Naive thymus-derived CD8-positive, alpha-beta T cell (primary cell): Measurements from ENCODE around the gene ITPR3. TPM values are rescaled to one million over a fixed set of nuclear protein-coding genes. Genes with fewer than 3 reads are reported as not detected.

Experiments
- ATAC-seq, 2 donors: fragments of 150-1000 bp; cut with Tn5 transposase in 1 of 2; sonication (Bioruptor Pico), chemical (Tn5 transposase) in 1 of 2; 1 replicate in 1 of 2; 2 replicates in 1 of 2; pipeline ENCODE4 v1.10.0; 2021; ENCODE audit warnings: mild to moderate bottlenecking in 2 of 2, moderate library complexity in 2 of 2
- POLR2A ChIA-PET: fragments of 350-600 bp; sonication (Branson Sonifier 250); formaldehyde crosslinking; loops from one replicate; lab custom pipeline; 2021; ENCODE audit warnings: antibody characterized with exemption; lab: Charles Lee
- DNase-seq, 10 donors: peaks; one replicate each; pipeline versions ENCODE4 v3.0.0 to v3.0.0-alpha.2; 2020 to 2022
- H3K27ac Mint-ChIP-seq, 10 donors: one replicate each; pipeline ENCODE4 v1.8.0; 2020 to 2022; ENCODE audit warnings: mild to moderate bottlenecking in 10 of 10, mixed read lengths in 10 of 10, moderate library complexity in 4 of 10, inconsistent platforms in 1 of 10
- H3K27me3 Mint-ChIP-seq, 5 donors: one replicate each; pipeline ENCODE4 v1.8.0; 2021 to 2022; ENCODE audit warnings: mixed read lengths in 5 of 5
- H3K36me3 Mint-ChIP-seq, 3 donors: one replicate each; pipeline ENCODE4 v1.8.0; 2020 to 2022; ENCODE audit warnings: mixed read lengths in 3 of 3, mild to moderate bottlenecking in 2 of 3, inconsistent platforms in 1 of 3
- H3K4me1 Mint-ChIP-seq, 4 donors: one replicate each; pipeline ENCODE4 v1.8.0; 2021 to 2022; ENCODE audit warnings: mixed read lengths in 4 of 4
- H3K4me3 Mint-ChIP-seq, 10 donors: one replicate each; pipeline ENCODE4 v1.8.0; 2020 to 2022; ENCODE audit warnings: mild to moderate bottlenecking in 10 of 10, mixed read lengths in 10 of 10, moderate library complexity in 6 of 10, inconsistent platforms in 1 of 10
- H3K9me3 Mint-ChIP-seq, 9 donors: one replicate each; pipeline ENCODE4 v1.8.0; 2020 to 2022; ENCODE audit warnings: mixed read lengths in 9 of 9, mild to moderate bottlenecking in 3 of 9, inconsistent platforms in 1 of 9, moderate library complexity in 1 of 9
- polyA plus RNA-seq, 3 donors: library from polyadenylated mRNA; unstranded; fragments of 300-500 nt; fragmentation: Illumina TruSeq; gene quantifications; one replicate each; pipeline ENCODE4 v1.2.3, GENCODE V29; 2021
- total RNA-seq, 8 experiments: library from RNA in 2 of 8; stranded (reverse) in 2 of 8; gene quantifications; one replicate each; pipeline ENCODE4 v1.2.3 and lab custom pipeline; 2021 to 2026

The ITPR3 gene
- total and polyA plus RNA-seq, 5 experiments from 2014 or later, result 0.98 to 46.2 (median 4.9) TPM

DNA sequence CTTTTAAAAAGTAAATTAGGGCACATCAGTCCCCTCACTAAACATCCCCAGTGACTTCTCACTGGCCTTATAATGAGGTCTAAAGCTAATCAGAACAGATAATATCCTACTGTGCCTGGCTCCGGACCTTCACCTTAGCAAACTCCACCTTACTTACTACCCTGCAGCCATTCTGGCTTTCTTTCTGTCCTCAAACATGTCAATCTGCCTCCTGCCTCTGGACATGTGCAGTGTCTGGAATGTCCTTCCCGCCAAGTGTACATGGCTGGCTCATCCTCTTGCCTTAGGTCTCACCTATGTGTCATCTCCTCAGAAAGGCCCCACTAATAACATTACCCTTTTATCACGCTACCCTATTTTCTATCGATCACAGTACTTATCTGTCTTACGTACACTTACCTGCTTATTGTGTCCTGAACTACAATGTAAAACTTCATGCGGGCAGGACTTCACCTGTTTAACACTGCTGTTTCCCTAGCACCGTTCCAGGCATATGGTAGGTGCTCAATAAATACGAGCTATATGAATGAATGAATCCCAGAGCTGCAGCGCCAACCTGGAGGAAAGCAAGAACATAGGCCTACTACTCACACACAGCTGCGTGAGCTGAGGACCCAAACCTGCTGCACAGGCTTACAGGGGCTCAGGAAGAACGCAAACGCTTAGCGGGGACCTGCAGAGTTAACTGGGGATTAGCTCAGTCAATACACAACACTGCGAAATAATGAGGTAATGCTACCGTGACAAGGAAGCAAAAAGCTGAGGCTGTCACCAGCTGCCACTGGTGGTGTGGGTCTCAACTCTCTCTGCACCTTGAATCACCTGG lies 89.4 kb downstream of the ITPR3 start:
- Mint-ChIP-seq H3K27ac (peak overlapping the region; percentile 24 to 99 (median 98)), H3K9me3 (no peaks in the 10 kb centered on the region), H3K27me3 (no peaks in the 10 kb centered on the region), H3K4me1 (peaks cover 23 to 50% (median 42%) of the 10 kb centered on the region in 4 donors), H3K4me3 (peak overlapping the region; percentile 96 to 99 (median 98)), H3K36me3 (peaks cover 0 to 35% (median 0%) of the 10 kb centered on the region in 3 donors)
- DNase-seq, result no peak
- POLR2A ChIA-PET, result interaction anchor here (0.8 to 2.1 kb wide), 11 partner anchors 9 to 738 kb away, joined by 3 to 22 read pairs (median 6); partner anchors contain the start of genes BAK1, ITPR3 and LEMD2
- peak; percentile 3 to 5 for ATAC-seq

DNA sequence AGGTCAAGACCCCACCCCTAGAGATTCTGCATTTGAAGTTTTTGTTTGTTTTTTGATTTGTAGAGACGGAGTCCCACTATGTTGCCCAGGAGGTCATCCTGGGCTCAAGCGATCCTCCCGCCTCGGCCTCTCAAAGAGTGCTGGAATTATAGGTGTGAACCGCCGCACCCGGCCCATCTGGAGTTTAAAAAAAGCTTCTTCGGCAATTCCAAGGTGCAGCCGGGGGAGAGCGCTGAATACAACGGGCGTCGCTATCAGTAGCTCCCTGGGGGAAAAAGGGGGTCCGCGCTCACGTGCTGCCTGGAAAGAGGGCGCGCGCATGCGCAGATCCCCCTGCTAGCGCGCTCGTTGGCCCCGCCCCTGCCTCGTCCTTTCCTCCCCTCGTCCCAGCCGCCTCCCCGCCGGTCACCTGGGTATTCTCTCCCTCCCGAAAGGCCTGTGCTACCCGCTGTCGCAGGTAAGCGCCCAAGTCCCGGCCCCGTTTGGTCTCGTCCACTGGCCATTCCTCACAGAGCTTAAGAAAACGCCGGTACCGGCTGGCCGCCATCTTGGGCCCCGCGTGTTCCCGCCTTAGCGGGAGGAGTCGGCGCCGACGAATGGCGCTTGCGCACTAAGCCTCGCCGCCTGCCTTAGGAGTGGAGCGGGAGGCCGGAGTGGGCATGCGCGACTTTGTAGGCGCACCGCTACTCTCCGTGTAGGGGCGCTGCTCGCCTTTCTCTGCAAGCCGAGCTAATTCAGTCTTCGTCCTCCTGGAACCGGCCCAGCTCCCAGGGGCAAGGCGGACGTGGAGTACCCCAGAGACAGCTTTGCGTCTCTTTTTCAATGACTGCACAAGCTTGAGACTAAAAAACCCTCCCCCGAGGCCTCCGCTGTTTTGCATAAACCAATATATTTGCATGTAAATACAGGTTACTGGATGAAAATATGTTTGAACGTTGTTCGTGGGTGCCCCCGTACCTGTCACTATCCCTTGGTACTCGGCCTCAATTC lies 90.3 kb downstream of the ITPR3 start, which contains the start of gene UQCC2:
TSS of gene UQCC2 (minus strand) at position 561 of the 990 bp plus-strand sequence. CDS start at position 547, 14 bp downstream.
- POLR2A ChIA-PET, result interaction anchor here (0.7 to 2.1 kb wide), 13 partner anchors 9 to 739 kb away, joined by 3 to 22 read pairs (median 6); partner anchors contain the start of genes BAK1, ITPR3 and LEMD2
- H3K4me3 Mint-ChIP-seq, result peak within 1 kb of the TSS; percentile 96 to 99 (median 98)
- H3K36me3 Mint-ChIP-seq, result peaks cover 0 to 29% (median 0%) of the 10 kb centered on the region in 3 donors
- peak within 1 kb of the TSS; percentile 86 to 99 (median 99) for H3K27ac Mint-ChIP-seq
- ATAC-seq, result peak; percentile 92 to 93
- H3K27me3 Mint-ChIP-seq, result no peaks in the 10 kb centered on the region
- H3K4me1 Mint-ChIP-seq, result peaks cover 20 to 44% (median 39%) of the 10 kb centered on the region in 4 donors
- peak; percentile 94 to 99 (median 98) for DNase-seq
- no peaks in the 10 kb centered on the region for H3K9me3 Mint-ChIP-seq

DNA sequence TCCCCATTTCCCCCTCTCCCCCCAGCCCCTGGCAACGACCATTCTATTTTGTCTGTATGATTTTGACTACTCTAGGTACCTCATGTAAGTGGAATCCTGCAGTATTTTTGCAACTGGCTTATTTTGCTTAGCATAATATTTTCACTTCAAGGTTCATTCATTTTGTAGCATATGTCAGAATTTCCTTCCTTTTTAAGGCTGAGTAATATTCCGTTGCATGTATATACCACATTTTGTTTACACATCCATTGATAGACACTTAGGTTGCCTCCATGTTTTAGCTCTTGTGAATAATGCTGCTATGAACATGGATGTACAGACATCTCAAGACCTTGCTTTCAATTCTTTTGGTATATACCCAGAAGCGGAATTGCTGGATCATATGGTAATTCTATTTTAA lies 91.8 kb downstream of the ITPR3 start:
- H3K27ac Mint-ChIP-seq, result no peak overlapping the region
- no peak for DNase-seq
- POLR2A ChIA-PET, result interaction anchor here (1.4 kb wide), 1 partner anchor 20 kb away, joined by 4 read pairs; no protein-coding TSS in a partner anchor
- peak overlapping the region in 2 of 10 donors; percentile 48 to 50 for H3K4me3 Mint-ChIP-seq
- H3K4me1 Mint-ChIP-seq, result peaks cover 19 to 38% (median 34%) of the 10 kb centered on the region in 4 donors
- H3K36me3 Mint-ChIP-seq, result peaks cover 0 to 18% (median 0%) of the 10 kb centered on the region in 3 donors
- no peak for ATAC-seq
- H3K9me3 Mint-ChIP-seq, result no peaks in the 10 kb centered on the region
- no peaks in the 10 kb centered on the region for H3K27me3 Mint-ChIP-seq

DNA sequence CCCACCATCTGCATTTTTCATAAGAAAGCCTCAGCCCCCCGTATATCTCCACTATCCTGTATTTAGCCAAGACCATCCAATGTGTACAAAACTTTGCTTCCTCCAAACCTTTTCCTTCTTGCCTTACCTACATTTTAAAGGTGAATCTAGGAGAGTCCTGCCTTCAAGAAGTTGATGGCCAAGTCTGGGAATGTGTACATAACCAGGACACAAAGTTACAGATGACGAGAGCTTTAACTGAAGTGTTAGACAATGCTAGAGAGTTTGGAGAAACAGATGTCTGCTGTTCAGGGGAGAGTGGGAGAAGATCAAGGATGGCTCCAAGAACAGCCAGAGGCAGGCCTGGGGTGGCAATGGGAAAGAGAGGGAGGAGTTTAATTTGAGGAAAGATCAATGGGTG lies 92.7 kb downstream of the ITPR3 start:
- POLR2A ChIA-PET, result interaction anchor here (1.4 kb wide), 1 partner anchor 21 kb away, joined by 4 read pairs; no protein-coding TSS in a partner anchor
- no peak overlapping the region for H3K27ac Mint-ChIP-seq

DNA sequence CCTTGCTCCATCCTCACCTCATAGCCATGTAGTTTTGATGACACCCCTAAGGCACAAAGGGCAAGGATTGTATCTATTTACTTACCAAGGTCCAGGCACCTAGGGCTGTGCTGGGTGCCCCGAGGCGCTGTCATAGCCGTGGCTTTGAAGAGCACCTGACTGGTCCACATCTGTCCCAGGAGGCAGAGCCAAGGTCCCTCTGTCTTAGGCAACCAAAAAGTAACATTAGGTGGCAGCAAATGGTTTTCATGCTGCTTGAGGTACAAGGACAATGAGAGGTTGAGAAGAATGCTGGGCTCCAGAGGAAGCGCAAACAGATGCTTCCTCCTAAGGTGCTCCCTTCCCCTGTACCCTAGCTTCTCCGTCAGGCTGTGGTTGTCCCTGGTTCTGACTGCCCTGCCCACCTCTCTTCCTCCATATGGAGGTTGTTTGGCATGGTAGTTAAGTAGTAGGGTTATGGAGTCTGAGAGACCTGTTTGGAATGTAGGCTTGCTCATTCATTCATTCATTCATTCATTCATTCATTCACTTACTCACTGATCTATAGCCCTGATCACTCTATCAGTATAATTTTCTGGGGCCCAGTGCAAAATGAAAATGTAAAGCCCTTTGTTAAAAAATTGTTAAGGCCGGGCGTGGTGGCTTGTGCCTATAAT lies 93.4 kb downstream of the ITPR3 start:
- DNase-seq (no peak), ATAC-seq (no peak)
- no peak overlapping the region for H3K4me3 Mint-ChIP-seq
- POLR2A ChIA-PET, result interaction anchor here (1.3 to 1.4 kb wide), 2 partner anchors 11 to 22 kb away, joined by 3 to 4 read pairs; no protein-coding TSS in a partner anchor
- H3K27me3 Mint-ChIP-seq, result peaks cover 0 to 4% (median 0%) of the 10 kb centered on the region in 5 donors
- no peaks in the 10 kb centered on the region for H3K9me3 Mint-ChIP-seq
- no peak overlapping the region for H3K27ac Mint-ChIP-seq
- H3K4me1 Mint-ChIP-seq, result peaks cover 16 to 24% (median 22%) of the 10 kb centered on the region in 4 donors
- peaks cover 0 to 7% (median 0%) of the 10 kb centered on the region in 3 donors for H3K36me3 Mint-ChIP-seq

More for the DNA sequence above, 92.7 kb downstream of the ITPR3 start:
- Mint-ChIP-seq H3K4me1 (peaks cover 19 to 30% (median 29%) of the 10 kb centered on the region in 4 donors), H3K27me3 (no peaks in the 10 kb centered on the region), H3K9me3 (no peaks in the 10 kb centered on the region), H3K36me3 (peaks cover 0 to 14% (median 0%) of the 10 kb centered on the region in 3 donors), H3K4me3 (no peak overlapping the region)
- no peak for ATAC-seq
- no peak for DNase-seq

DNA sequence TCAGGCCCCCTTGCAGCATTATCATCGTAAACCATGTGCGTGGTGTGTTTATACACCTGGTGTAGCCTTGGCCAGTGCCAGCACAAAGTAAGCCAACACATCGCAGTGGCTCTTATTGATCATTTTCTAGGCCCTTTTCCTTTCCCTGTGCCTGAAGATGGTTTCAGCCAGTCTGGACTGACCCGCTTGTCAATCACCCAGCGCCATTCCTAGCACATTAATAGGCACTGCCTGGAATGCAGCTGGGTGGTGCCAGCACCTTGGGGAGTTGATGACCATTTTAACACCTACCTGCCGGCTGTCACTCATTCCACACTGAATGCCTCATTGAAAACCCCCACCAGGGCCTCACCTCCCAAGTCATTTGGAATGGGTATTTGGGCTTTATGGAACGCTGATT lies 95.3 kb downstream of the ITPR3 start:
- DNase-seq (no peak), ATAC-seq (no peak)
- Mint-ChIP-seq H3K9me3 (no peaks in the 10 kb centered on the region), H3K36me3 (no peaks in the 10 kb centered on the region), H3K4me3 (no peak overlapping the region), H3K27ac (peak overlapping the region in 1 of 10 donors; percentile 35), H3K27me3 (peaks cover 0 to 12% (median 4%) of the 10 kb centered on the region in 5 donors), H3K4me1 (peaks cover 4 to 9% (median 7%) of the 10 kb centered on the region in 4 donors)
- POLR2A ChIA-PET, result interaction anchor here (0.6 kb wide), 1 partner anchor 205 kb away, joined by 6 read pairs; no protein-coding TSS in a partner anchor

DNA sequence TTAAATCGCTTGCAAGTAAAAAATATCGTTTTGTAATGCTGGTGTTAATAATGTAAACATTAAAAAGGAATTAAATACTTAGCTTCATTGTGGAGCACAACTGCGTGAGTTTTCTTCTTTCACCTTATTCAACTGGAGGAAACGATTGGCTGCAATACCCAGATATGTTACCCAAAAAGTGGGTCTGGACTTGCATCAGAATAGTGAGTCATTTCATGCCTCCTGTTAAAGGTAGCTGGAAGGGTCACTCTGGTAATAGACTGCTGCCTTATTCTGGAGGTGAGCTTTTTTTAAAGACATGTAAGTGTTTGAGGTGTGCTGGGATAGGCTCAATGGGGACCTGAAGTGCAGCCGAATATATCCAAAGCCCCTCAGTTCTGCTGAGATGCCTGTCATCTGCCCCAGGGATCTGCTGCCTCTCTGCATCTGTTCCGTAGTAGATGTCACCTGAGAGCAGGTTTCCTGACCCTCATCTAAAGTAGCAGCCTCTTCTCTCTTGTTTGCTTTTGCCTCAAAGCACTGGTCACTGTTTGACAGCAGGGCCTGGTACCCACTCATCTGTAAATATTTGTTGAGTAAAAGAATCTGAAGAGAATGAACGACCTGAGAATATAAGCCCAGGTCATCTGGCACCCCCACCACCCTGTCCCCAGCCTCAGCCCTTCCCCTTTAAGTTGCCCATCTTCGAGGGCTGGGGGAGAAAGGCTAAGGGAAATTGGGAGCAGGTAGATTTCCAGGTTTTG lies 95.9 kb downstream of the ITPR3 start:
- no peak for DNase-seq
- Mint-ChIP-seq H3K27ac (no peak overlapping the region), H3K27me3 (peaks cover 0 to 12% (median 4%) of the 10 kb centered on the region in 5 donors), H3K36me3 (no peaks in the 10 kb centered on the region), H3K4me3 (no peak overlapping the region), H3K9me3 (no peaks in the 10 kb centered on the region), H3K4me1 (peaks cover 0 to 2% (median under 1%) of the 10 kb centered on the region in 4 donors)
- POLR2A ChIA-PET, result no interaction called here
- no peak for ATAC-seq

DNA sequence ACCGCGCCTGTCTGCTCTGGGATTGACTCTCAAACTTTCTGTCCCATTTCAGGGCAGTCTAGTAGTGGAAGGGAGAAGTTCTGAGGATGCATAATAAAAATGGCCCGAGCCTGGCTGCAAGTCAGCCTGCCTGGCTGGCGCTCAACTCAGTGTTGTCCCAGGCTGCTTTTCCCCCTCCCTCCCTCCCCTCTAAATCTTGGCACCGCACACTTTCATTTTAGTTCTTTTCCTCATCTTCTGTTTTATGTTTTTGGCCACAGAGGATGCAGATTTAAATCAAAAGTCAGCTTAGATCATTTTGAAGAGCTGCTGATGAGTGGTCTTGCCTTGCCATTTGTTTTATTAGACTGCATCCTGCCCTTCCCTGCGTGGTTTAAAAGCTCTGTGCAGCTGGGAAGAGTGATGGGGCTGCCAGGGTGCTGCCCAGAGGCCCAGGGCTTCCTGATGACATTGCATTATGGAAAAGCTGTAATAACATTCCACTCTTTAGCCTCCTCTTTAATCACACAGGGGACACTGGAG lies 96.9 kb downstream of the ITPR3 start:
- peaks cover 0 to 12% (median 4%) of the 10 kb centered on the region in 5 donors for H3K27me3 Mint-ChIP-seq
- H3K9me3 Mint-ChIP-seq, result no peaks in the 10 kb centered on the region
- no peaks in the 10 kb centered on the region for H3K36me3 Mint-ChIP-seq
- H3K4me3 Mint-ChIP-seq, result no peak overlapping the region
- H3K27ac Mint-ChIP-seq, result no peak overlapping the region
- DNase-seq (no peak), ATAC-seq (no peak)
- peaks cover 0 to 2% (median under 1%) of the 10 kb centered on the region in 4 donors for H3K4me1 Mint-ChIP-seq
- POLR2A ChIA-PET, result no interaction called here

DNA sequence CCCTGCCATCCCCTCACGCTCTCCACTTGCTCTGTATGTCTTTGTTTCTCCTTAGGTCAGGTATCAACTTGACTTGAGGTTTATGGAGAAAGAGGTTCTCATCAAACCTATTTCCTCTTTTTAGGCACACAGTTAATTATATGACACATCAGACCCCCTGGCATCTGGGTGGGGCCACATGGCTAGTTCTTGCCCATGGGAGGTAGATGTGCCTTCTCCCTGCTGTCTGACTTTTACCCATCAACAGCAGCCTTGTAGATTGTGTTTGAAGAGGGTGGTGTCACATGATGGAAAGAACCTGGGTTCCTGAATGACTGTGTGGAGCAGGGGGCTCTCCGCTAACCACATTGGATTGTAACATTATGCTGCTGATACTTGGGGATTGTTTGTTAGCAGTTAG lies 97.6 kb downstream of the ITPR3 start:
- Mint-ChIP-seq H3K27me3 (peaks cover 0 to 12% (median 4%) of the 10 kb centered on the region in 5 donors), H3K4me1 (peaks cover 3 to 7% (median 6%) of the 10 kb centered on the region in 4 donors), H3K4me3 (no peak overlapping the region), H3K9me3 (no peaks in the 10 kb centered on the region), H3K27ac (no peak overlapping the region), H3K36me3 (no peaks in the 10 kb centered on the region)
- ATAC-seq, result no peak
- no peak for DNase-seq
- POLR2A ChIA-PET, result no interaction called here

DNA sequence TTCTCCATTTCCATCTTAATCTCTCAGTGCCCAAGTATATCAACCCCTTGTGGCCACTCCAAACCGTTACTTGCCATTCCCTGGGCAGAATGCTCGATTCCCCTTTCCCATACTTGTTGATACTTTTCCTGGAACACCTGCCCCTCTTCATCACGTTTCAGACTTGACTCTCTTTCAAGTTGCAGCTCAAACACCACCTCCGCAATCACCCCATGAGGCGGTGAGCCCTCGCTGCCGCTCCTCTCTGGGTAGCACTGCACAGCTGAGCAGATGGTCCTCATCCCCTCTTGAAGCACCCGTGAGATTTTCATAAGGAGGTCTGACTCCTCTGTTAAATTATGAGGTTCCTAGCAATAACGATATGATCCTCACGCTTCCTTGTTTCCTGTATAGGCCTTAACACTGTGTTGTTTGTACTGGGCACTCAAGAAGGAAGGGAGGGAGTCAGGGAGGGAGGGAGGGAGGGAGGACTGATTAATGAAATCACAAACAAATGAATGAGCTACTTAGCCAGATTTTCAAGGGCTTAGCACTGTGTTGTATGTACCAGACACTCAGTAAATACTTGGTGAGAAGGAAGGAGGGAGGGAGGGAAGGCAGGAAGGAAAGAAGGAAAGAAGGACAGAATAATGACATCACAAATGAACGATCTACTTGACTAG lies 98.3 kb downstream of the ITPR3 start:
- no peak overlapping the region for H3K4me3 Mint-ChIP-seq
- peaks cover 0 to 12% (median 4%) of the 10 kb centered on the region in 5 donors for H3K27me3 Mint-ChIP-seq
- DNase-seq (no peak), ATAC-seq (no peak)
- H3K4me1 Mint-ChIP-seq, result peaks cover 9 to 15% (median 13%) of the 10 kb centered on the region in 4 donors
- POLR2A ChIA-PET, result no interaction called here
- no peak overlapping the region for H3K27ac Mint-ChIP-seq
- H3K36me3 Mint-ChIP-seq, result no peaks in the 10 kb centered on the region
- H3K9me3 Mint-ChIP-seq, result no peaks in the 10 kb centered on the region
